Skeletal muscle tissue (tissue), 4 donors: ENCODE results near the gene INTS1. TPM values are rescaled to one million over a fixed set of nuclear protein-coding genes. Genes with fewer than 3 reads are reported as not detected.
A peak's percentile ranks its signal among the peaks of the same experiment; 100 is the strongest.

Experiments
- H3K27ac ChIP-seq: one replicate; pipeline ENCODE4 v1.7.0; 2013; ENCODE audit warnings: mild to moderate bottlenecking, low read depth, low read length, inconsistent platforms
- H3K27me3 ChIP-seq, 3 donors: one replicate each; pipeline ENCODE4 v1.7.0; 2013; ENCODE audit warnings: low read length in 3 of 3; ENCODE audit not compliant: control insufficient read depth in 3 of 3, insufficient read depth in 3 of 3
- H3K36me3 ChIP-seq, 3 donors: one replicate each; pipeline ENCODE4 v1.7.0; 2013; ENCODE audit warnings: low read length in 3 of 3; ENCODE audit not compliant: control insufficient read depth in 3 of 3, insufficient read depth in 3 of 3
- H3K4me1 ChIP-seq, 3 donors: one replicate each; pipeline ENCODE4 v1.7.0; 2013; ENCODE audit warnings: low read length in 3 of 3, mild to moderate bottlenecking in 3 of 3; ENCODE audit not compliant: control insufficient read depth in 3 of 3, insufficient read depth in 3 of 3
- H3K4me3 ChIP-seq, 3 donors: one replicate each; pipeline ENCODE4 v1.7.0; 2013; ENCODE audit warnings: low read length in 3 of 3
- H3K9ac ChIP-seq, 3 donors: one replicate each; pipeline ENCODE4 v1.7.0; 2013; ENCODE audit warnings: low read length in 3 of 3, mild to moderate bottlenecking in 3 of 3, moderate library complexity in 2 of 3, low read depth in 1 of 3
- H3K9me3 ChIP-seq, 3 donors: one replicate each; pipeline ENCODE4 v1.7.0; 2013; ENCODE audit warnings: low read length in 3 of 3; ENCODE audit not compliant: control insufficient read depth in 3 of 3
- total RNA-seq: library from RNA; depleted of rRNA; stranded (reverse); fragments of >200 nt; gene quantifications from one replicate; pipeline ENCODE4 v1.2.3, GENCODE V29; 2014
- donor health status: Osteomylitis.

INTS1 gene
- total RNA-seq, 1 donor from 2014 or later, result 16.7 TPM

DNA sequence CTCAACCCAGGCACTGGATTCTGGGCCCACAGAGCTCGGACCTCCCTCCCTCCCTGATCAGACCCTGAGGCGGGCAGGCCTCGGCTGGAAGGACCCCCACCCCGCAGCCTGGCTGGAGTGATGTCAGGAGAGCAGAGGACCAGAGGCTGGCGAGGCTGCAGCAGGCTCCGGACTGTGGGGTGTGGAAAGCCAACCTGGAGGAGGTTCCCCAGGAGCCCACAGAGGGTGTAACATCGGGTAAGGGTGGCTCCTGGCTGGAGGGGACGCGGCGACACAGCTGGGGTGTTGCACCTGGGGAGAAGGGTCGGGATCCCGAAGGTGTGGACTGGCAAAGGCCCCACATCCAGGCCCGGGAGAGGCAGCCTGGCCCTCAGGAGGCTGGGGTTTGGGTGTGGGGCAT, 36.0 kb downstream of the INTS1 start:
- Histone ChIP-seq H3K4me3 (no peak overlapping the region), H3K27me3 (no peaks in the 10 kb centered on the region), H3K27ac (no peak overlapping the region), H3K4me1 (peaks cover 9 to 23% (median 14%) of the 10 kb centered on the region in 3 donors), H3K9me3 (no peaks in the 10 kb centered on the region), H3K36me3 (peaks cover 13 to 23% (median 22%) of the 10 kb centered on the region in 3 donors), H3K9ac (peak overlapping the region in 1 of 3 donors; percentile 16)

DNA sequence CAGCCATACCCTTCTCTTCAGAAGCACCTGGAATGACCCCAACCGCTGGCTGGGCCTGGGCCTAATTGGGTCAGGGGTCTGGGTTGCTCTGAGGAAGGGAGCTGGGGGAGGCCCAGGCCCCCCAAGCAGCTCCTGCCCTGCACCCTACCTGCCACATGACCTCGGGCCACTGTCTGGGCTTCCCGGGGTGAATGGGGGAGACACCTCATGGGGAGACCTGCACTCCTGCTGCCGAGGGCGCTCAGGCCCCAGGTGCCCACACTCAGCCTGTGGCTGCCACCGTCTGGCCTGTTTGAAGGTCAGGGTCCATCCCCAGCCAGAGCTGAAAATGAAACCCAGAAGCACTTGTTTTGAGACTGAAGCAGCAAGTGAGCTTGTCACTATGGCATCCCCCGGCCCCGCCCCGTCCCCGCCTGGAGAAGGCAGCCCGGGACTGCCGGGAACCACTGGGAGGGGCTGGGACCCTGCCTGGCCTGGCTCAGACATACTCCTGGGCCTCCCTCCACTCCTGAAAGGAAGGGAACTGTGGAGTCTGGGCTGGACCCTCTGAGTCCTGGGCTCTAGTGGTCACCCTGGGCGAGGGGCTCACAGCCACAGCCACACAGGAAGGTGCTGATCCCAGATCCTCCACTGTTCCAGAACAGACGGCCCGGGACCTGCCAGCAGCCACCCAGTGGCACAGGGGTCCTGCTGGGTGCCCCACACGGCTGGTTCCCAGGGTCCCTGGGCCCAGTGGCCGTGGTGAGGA, 37.5 kb downstream of the INTS1 start:
- Histone ChIP-seq H3K4me3 (peak overlapping the region in 1 of 3 donors; percentile 6), H3K9ac (peak overlapping the region; percentile 51 to 64 (median 52))

DNA sequence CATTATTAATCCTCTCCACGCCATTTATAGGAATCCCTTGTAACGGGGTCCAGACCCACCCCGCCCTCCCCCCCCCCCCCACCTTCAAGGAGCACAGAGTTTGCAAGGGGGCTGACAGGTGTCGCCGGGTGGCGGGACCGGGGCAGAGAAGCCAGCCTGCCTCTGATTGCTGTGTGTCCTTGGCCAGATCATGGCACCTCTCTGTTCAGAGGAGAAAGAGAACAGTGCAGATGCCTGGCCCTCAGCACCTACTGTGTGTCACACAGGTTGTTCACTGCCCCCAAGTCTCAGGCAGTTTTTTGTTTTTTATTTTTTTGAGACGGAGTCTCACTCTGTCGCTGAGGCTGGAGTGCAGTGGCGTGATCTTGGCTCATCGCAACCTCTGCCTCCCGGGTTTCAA, 39.5 kb downstream of the INTS1 start:
- H3K36me3 ChIP-seq, result peaks cover 0 to 2% (median 0%) of the 10 kb centered on the region in 3 donors
- H3K4me1 ChIP-seq, result peaks cover 27 to 51% (median 33%) of the 10 kb centered on the region in 3 donors
- no peak overlapping the region for H3K27ac ChIP-seq
- no peaks in the 10 kb centered on the region for H3K27me3 ChIP-seq
- no peak overlapping the region for H3K4me3 ChIP-seq
- no peaks in the 10 kb centered on the region for H3K9me3 ChIP-seq
- H3K9ac ChIP-seq, result no peak overlapping the region

More for the DNA sequence above, 37.5 kb downstream of the INTS1 start:
- peak overlapping the region; percentile 67 for H3K27ac ChIP-seq
- no peaks in the 10 kb centered on the region for H3K9me3 ChIP-seq
- H3K27me3 ChIP-seq, result no peaks in the 10 kb centered on the region
- H3K4me1 ChIP-seq, result peaks cover 10 to 35% (median 20%) of the 10 kb centered on the region in 3 donors
- peaks cover 9 to 11% (median 9%) of the 10 kb centered on the region in 3 donors for H3K36me3 ChIP-seq

DNA sequence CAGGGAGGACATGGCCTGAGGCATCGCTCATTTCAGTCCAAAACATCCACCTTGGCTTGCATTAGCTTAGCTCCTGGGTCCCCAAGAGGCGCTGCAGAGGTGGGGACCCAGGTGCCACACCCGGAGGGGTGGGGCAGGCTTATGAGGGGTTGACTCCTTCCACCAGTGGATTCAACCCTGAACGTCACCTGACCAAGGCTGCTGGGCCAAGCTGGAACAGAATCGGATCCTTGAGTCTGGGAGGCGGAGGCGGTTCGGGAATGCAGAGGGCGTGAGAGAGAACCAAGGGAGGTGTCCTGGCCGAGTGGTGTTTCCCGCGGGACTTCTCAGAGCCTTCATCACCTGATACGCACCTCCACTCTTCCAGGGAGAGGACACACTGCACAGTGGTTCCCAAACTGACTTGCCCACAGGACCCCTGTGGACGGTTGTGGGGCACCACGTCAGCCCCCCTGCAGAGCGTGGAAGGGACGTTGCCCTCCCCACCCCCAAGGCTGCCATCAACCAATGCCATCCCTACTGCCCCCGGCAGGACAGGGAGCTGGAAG, 40.4 kb downstream of the INTS1 start:
- peaks cover 30 to 55% (median 36%) of the 10 kb centered on the region in 3 donors for H3K4me1 ChIP-seq
- peaks cover 0 to 2% (median 0%) of the 10 kb centered on the region in 3 donors for H3K36me3 ChIP-seq
- H3K27ac ChIP-seq, result no peak overlapping the region
- no peak overlapping the region for H3K9ac ChIP-seq
- no peaks in the 10 kb centered on the region for H3K9me3 ChIP-seq
- H3K27me3 ChIP-seq, result no peaks in the 10 kb centered on the region
- no peak overlapping the region for H3K4me3 ChIP-seq

DNA sequence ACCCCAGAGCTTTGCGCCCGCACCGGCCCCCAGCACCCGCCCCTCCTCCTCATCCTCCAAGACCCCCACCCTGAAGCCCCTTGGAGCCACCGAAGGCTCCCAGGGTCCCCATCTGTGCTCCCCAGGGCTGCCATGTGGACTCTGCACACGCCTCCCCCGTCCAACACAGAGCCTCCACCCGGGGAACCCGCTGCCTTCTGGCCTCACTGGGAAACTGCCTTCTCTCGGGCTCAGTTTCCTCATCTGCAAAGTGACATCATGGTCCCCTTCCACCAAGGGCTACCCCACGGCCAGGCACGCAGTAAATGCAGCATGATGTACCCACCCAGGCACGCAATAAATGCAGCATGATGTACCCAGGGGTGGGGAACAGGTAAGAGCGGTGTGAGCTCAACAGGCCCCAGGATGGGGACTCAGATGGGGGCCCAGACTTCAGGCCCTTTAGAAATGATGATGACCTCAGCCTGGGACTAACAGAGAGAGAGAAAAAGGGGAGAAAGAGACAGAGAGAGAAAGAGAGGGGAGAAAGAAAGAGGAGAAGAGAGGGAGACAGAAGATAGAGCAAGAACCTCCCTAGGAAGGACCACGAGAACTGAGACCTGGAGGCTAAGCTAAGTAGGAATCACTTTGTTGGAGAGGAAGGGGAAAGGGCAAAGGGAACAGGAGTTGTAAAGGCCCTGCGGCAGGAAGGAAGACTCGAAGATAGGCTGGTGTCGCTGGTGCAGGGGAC, 42.4 kb downstream of the INTS1 start:
- Histone ChIP-seq H3K9me3 (no peaks in the 10 kb centered on the region), H3K9ac (peak overlapping the region in 1 of 3 donors; percentile 91), H3K4me1 (peaks cover 42 to 66% (median 44%) of the 10 kb centered on the region in 3 donors), H3K36me3 (no peaks in the 10 kb centered on the region), H3K27ac (peak overlapping the region; percentile 83), H3K4me3 (peak overlapping the region in 1 of 3 donors; percentile 86), H3K27me3 (no peaks in the 10 kb centered on the region)

DNA sequence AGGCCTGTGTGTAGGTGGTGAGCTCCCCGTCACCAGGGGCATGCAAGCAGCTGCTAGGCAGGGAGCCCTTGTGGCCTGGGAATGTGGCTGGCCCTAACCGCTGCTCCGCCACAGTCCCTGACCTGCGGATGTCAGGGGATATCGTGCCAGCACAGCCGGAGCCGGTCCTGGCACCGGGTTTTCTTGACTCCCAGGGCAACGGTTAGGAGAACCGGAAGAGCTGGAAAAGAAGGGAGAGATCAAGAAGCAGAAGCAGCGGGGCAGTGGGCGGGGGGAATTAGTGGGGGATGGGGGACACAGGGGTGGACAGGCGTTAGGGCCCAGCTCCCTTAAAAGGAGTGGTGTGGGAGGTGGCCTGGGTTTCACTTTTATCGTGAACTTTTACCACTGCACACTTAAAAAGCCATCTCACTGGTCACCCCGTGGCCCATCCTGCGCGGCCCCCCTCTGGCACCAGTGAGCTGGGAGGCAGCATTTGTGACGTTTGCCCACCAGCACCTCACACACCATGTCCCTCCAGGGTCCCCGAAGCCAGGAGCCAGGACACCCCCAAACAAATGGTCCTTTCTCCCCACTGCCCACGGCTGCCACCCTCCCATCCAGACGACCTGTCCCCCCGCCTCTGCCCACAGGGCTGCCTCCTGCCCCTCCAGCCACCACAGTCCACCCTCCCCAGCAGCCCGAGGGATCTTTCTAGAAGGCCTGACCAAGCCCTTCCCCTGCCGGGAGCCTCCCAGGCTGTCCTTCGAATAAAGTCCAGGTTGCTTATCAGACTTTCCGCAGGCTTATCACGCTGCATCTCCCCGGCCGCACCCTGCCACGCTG, 43.2 kb downstream of the INTS1 start:
- Histone ChIP-seq H3K4me1 (peaks cover 36 to 58% (median 37%) of the 10 kb centered on the region in 3 donors), H3K36me3 (no peaks in the 10 kb centered on the region), H3K4me3 (peak overlapping the region; percentile 83 to 87 (median 86)), H3K27me3 (no peaks in the 10 kb centered on the region), H3K9ac (peak overlapping the region; percentile 80 to 91 (median 82)), H3K27ac (peak overlapping the region; percentile 83), H3K9me3 (no peaks in the 10 kb centered on the region)

DNA sequence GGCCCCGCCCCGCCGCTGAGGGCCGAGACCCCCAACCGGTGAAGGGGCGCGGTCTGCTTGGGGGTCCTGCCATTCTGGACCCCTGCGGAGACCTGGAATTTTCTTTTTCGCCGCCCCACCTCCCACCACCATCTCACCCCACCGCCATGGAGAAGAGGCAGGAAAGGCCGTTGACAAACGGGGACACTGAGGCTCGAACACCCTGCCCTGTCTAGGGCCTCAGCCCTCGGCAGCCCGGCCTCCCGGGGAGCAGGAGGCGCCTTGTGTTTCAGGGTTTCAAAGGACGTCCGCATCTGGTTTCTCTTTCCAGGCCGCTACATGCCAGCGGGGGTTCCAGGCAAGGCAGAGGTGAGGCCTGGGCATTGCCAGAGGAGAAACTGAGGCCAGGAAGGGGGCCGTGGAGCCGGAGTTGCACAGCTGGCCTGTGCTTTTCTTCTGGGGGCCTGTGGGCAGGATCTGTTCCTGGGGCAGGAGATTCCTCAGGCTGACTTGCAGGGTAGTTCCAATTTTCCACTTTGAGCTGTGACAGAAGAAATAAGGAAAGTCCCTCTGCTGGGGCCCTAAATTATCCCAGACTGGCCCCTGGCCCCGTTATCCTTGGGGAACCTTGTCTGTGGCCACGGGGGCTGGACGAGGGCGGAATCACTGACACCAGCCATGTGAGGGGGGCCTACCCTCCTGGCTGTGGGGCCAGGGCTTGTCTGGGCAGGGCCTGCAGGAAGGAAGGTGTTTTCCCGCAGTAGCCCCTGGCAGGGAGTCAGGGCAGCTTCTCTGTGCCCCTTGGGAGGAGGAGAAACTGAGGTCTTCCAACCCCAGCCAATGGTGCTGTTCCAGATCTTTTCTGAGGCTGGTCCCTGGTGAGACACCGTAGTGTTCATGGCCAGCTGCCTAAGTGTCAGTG, 44.0 kb downstream of the INTS1 start:
- no peaks in the 10 kb centered on the region for H3K9me3 ChIP-seq
- H3K27ac ChIP-seq, result peak overlapping the region; percentile 83
- peak overlapping the region; percentile 80 to 91 (median 82) for H3K9ac ChIP-seq
- H3K27me3 ChIP-seq, result no peaks in the 10 kb centered on the region
- H3K36me3 ChIP-seq, result no peaks in the 10 kb centered on the region
- peak overlapping the region; percentile 83 to 87 (median 86) for H3K4me3 ChIP-seq
- peaks cover 38 to 61% (median 40%) of the 10 kb centered on the region in 3 donors for H3K4me1 ChIP-seq

DNA sequence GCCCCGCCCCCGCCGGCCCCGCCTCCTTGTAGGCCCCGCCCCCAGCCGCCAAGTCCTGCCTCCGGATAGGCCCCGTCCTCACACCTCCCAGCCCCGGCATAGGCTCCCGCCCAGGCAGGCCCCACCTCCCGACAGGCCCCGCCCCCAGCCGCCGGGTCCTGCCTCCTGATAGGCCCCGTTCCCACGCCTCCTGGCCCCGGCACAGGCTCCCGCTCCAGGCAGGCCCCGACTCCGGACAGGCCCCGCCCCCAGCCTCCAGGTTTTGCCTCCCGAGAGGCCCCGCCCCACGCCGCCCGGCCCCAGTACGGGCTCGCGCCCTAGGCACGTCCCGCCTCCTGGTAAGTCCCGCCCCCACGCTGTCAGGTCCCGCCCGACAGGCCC, 44.7 kb downstream of the INTS1 start:
- peaks cover 38 to 61% (median 40%) of the 10 kb centered on the region in 3 donors for H3K4me1 ChIP-seq
- no peaks in the 10 kb centered on the region for H3K9me3 ChIP-seq
- H3K9ac ChIP-seq, result no peak overlapping the region
- peak overlapping the region; percentile 83 for H3K27ac ChIP-seq
- peak overlapping the region in 1 of 3 donors; percentile 86 for H3K4me3 ChIP-seq
- H3K27me3 ChIP-seq, result no peaks in the 10 kb centered on the region
- H3K36me3 ChIP-seq, result no peaks in the 10 kb centered on the region
